ENCODE measurements around the gene BBS2. TPM values are rescaled to one million over a fixed set of nuclear protein-coding genes. Genes with fewer than 3 reads are reported as not detected.

BBS2 gene
- total and polyA plus RNA-seq, 4 donors: 7.1 to 13.8 (median 11.1) TPM

DNA sequence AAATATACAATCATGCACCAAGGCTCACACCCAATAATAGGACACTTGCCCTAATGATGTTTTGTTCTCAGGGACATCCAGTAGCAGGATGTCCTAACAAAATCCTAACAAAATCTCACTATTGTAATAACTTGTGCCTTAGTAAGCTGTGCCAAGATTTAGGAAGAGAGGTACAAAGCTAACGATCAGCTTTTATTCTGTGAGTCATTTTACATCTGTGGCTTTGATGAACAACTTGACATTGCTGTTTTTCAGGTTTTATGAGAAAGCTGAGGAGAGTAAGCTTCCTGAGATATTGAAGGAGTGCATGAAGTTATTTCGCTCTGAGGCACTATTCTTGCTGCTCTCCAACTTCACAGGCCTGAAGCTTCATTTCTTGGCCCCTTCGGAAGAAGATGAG lies 49.6 kb downstream of the BBS2 start:
- Histone ChIP-seq H3K27me3 (ENCODE audit: control insufficient read depth in 4 of 4, insufficient read depth in 4 of 4, low read length in 3 of 4) (no peaks in the 10 kb centered on the region), H3K9ac (ENCODE audit: low read depth in 1 of 2, low read length in 2 of 2) (no peak overlapping the region), H3K36me3 (ENCODE audit: control insufficient read depth in 4 of 4, insufficient read depth in 3 of 4, low read depth in 1 of 4, low read length in 3 of 4) (peaks cover 7 to 76% (median 52%) of the 10 kb centered on the region in 4 donors), H3K9me3 (ENCODE audit: control insufficient read depth in 4 of 4, low read length in 3 of 4) (no peaks in the 10 kb centered on the region), H3K4me3 (ENCODE audit: low read depth in 1 of 3, low read length in 3 of 3) (no peak overlapping the region), H3K27ac (ENCODE audit: low read depth in 1 of 2, low read length in 2 of 2) (no peak overlapping the region), H3K4me1 (ENCODE audit: control insufficient read depth in 4 of 4, insufficient read depth in 4 of 4, low read length in 3 of 4) (no peaks in the 10 kb centered on the region)
- TF ChIP-seq, protein P1, sequence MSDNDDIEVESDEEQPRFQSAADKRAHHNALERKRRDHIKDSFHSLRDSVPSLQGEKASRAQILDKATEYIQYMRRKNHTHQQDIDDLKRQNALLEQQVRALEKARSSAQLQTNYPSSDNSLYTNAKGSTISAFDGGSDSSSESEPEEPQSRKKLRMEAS (IDR thresholded peaks at IDR 0.05): no peak
- TF ChIP-seq GABPA (IDR thresholded peaks at IDR 0.05 in 1 of 2, conservative IDR thresholded peaks at IDR 0.05 in 1 of 2) (no peak), HNF4A (conservative IDR thresholded peaks at IDR 0.05) (no peak), FOXA2 (IDR thresholded peaks at IDR 0.05) (no peak), FOXA1 (IDR thresholded peaks at IDR 0.05) (no peak), TAF1 (conservative IDR thresholded peaks at IDR 0.05) (no peak), SP1 (IDR thresholded peaks at IDR 0.05) (no peak), EGR1 (IDR thresholded peaks at IDR 0.05; ENCODE audit: low read depth in 2 of 2) (no peak), RXRA (IDR thresholded peaks at IDR 0.05) (no peak), NR2F2 (IDR thresholded peaks at IDR 0.05) (no peak), HNF4G (IDR thresholded peaks at IDR 0.05) (no peak), RAD21 (IDR thresholded peaks at IDR 0.05) (no peak), YY1 (IDR thresholded peaks at IDR 0.05) (no peak)
- TF ChIP-seq, protein P2, sequence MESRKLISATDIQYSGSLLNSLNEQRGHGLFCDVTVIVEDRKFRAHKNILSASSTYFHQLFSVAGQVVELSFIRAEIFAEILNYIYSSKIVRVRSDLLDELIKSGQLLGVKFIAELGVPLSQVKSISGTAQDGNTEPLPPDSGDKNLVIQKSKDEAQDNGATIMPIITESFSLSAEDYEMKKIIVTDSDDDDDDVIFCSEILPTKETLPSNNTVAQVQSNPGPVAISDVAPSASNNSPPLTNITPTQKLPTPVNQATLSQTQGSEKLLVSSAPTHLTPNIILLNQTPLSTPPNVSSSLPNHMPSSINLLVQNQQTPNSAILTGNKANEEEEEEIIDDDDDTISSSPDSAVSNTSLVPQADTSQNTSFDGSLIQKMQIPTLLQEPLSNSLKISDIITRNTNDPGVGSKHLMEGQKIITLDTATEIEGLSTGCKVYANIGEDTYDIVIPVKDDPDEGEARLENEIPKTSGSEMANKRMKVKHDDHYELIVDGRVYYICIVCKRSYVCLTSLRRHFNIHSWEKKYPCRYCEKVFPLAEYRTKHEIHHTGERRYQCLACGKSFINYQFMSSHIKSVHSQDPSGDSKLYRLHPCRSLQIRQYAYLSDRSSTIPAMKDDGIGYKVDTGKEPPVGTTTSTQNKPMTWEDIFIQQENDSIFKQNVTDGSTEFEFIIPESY (IDR thresholded peaks at IDR 0.05): no peak
- TF ChIP-seq, protein P3, sequence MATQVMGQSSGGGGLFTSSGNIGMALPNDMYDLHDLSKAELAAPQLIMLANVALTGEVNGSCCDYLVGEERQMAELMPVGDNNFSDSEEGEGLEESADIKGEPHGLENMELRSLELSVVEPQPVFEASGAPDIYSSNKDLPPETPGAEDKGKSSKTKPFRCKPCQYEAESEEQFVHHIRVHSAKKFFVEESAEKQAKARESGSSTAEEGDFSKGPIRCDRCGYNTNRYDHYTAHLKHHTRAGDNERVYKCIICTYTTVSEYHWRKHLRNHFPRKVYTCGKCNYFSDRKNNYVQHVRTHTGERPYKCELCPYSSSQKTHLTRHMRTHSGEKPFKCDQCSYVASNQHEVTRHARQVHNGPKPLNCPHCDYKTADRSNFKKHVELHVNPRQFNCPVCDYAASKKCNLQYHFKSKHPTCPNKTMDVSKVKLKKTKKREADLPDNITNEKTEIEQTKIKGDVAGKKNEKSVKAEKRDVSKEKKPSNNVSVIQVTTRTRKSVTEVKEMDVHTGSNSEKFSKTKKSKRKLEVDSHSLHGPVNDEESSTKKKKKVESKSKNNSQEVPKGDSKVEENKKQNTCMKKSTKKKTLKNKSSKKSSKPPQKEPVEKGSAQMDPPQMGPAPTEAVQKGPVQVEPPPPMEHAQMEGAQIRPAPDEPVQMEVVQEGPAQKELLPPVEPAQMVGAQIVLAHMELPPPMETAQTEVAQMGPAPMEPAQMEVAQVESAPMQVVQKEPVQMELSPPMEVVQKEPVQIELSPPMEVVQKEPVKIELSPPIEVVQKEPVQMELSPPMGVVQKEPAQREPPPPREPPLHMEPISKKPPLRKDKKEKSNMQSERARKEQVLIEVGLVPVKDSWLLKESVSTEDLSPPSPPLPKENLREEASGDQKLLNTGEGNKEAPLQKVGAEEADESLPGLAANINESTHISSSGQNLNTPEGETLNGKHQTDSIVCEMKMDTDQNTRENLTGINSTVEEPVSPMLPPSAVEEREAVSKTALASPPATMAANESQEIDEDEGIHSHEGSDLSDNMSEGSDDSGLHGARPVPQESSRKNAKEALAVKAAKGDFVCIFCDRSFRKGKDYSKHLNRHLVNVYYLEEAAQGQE (IDR thresholded peaks at IDR 0.05): no peak
- TF ChIP-seq, protein P4, sequence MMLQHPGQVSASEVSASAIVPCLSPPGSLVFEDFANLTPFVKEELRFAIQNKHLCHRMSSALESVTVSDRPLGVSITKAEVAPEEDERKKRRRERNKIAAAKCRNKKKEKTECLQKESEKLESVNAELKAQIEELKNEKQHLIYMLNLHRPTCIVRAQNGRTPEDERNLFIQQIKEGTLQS (IDR thresholded peaks at IDR 0.05): no peak
- TF ChIP-seq, protein P5, sequence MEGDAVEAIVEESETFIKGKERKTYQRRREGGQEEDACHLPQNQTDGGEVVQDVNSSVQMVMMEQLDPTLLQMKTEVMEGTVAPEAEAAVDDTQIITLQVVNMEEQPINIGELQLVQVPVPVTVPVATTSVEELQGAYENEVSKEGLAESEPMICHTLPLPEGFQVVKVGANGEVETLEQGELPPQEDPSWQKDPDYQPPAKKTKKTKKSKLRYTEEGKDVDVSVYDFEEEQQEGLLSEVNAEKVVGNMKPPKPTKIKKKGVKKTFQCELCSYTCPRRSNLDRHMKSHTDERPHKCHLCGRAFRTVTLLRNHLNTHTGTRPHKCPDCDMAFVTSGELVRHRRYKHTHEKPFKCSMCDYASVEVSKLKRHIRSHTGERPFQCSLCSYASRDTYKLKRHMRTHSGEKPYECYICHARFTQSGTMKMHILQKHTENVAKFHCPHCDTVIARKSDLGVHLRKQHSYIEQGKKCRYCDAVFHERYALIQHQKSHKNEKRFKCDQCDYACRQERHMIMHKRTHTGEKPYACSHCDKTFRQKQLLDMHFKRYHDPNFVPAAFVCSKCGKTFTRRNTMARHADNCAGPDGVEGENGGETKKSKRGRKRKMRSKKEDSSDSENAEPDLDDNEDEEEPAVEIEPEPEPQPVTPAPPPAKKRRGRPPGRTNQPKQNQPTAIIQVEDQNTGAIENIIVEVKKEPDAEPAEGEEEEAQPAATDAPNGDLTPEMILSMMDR (IDR thresholded peaks at IDR 0.05; ENCODE audit: low read depth, low read length, missing input control): no peak
- DNase-seq (ENCODE audit: low spot score): no peak
- WGBS: 96% methylated on average over 3 of the region's 3 CpGs

All from liver (tissue), 9 donors.